GM13977 (cell line): ENCODE data around the gene SRPRA.

Experiments
- DNase-seq: peaks from one replicate; pipeline ENCODE4 v3.0.0; 2012; ENCODE audit warnings: low spot score
- CTCF ChIP-seq: IDR thresholded peaks from 2 replicates; pipeline ENCODE4 v1.5.1; 2012; ENCODE audit warnings: mild to moderate bottlenecking, control low read depth; ENCODE audit not compliant: insufficient read depth; ENCODE audit errors: extremely low read depth, missing control alignments
- in situ Hi-C: fragments of 300-500 bp; cut with MboI; formaldehyde crosslinking; loops from one replicate; pipeline ENCODE4 v1.12.0; 2022; ENCODE audit warnings: low sequenced_read_pairs, low pct_unique_long_range_greater_than_20kb, mixed read lengths, inconsistent platforms; ENCODE audit not compliant: unreplicated experiment

Gene SRPRA

GRCh38 chr11:126246636-126247035 is 22.1 kb downstream of the SRPRA start:
- no peak for TF ChIP-seq CTCF
- in situ Hi-C loops, result no loop called here
- no peak for DNase-seq

GRCh38 chr11:126233391-126233790 is 35.3 kb downstream of the SRPRA start:
- no peak for DNase-seq
- in situ Hi-C loops, result no loop called here

GRCh38 chr11:126232683-126233082 is 36.0 kb downstream of the SRPRA start:
- DNase-seq, result no peak
- no peak for TF ChIP-seq CTCF
- in situ Hi-C loops, result no loop called here

More at GRCh38 chr11:126233391-126233790, 35.3 kb downstream of the SRPRA start:
- TF ChIP-seq CTCF, result no peak

GRCh38 chr11:126231725-126232459 is 36.8 kb downstream of the SRPRA start:
- in situ Hi-C loops, result no loop called here
- no peak for TF ChIP-seq CTCF
- DNase-seq, result no peak

- DNase-seq, result no peak
- in situ Hi-C loops, result no loop called here
- TF ChIP-seq CTCF, result no peak
These were observed 38.7 kb downstream of the SRPRA start for GRCh38 chr11:126229858-126230540.

- TF ChIP-seq CTCF, result no peak
- DNase-seq, result no peak
- in situ Hi-C loops, result no loop called here
These were observed 42.2 kb downstream of the SRPRA start for GRCh38 chr11:126226334-126227084.
